Stomach (tissue), 4 donors: ENCODE results near the gene CHST11.

ENCODE experiments used
- CTCF ChIP-seq, 7 experiments: fragments of 450-650 bp in 4 of 7; fragments of 200-600 bp in 3 of 7; sonication (generic) in 3 of 7; IDR thresholded peaks; one replicate each; pipeline ENCODE4 v1.5.1; 2016 to 2019; ENCODE audit warnings: antibody characterized with exemption in 7 of 7, control low read depth in 2 of 7, mild to moderate bottlenecking in 1 of 7
- EP300 ChIP-seq: sonication (generic); formaldehyde crosslinking; IDR thresholded peaks from one replicate; pipeline ENCODE4 v1.6.1; 2017; ENCODE audit warnings: antibody characterized with exemption
- POLR2AphosphoS5 ChIP-seq, 3 donors: sonication (generic); formaldehyde crosslinking; IDR thresholded peaks; one replicate each; pipeline ENCODE4 v1.6.1; 2016; ENCODE audit warnings: antibody characterized with exemption in 3 of 3

GRCh38 chr12:104506676-104507401, 50.1 kb downstream of the CHST11 start:
- TF ChIP-seq CTCF (IDR thresholded peaks at IDR 0.05) (no peak), EP300 (no peak), POLR2AphosphoS5 (IDR thresholded peaks at IDR 0.05) (no peak)
